Neural cell (in vitro differentiated cells): Measurements from ENCODE around the gene ZNF276. TPM values are rescaled to one million over a fixed set of nuclear protein-coding genes. Genes with fewer than 3 reads are reported as not detected.

Source experiments
- H2AFZ ChIP-seq: fragments of 200-600, 300-800 bp; sonication (generic), shearing (Covaris generic); 2 replicates; pipeline ENCODE4 v1.6.0; 2014; ENCODE audit warnings: low read depth, mild to moderate bottlenecking, antibody characterized with exemption, low read length, moderate library complexity
- H3F3A ChIP-seq: fragments of 200-600 bp; shearing (Covaris generic); 2 replicates; pipeline ENCODE4 v1.6.1; 2016; ENCODE audit warnings: mild to moderate bottlenecking, moderate library complexity, mixed read lengths, antibody characterized with exemption, low read length; ENCODE audit not compliant: insufficient read depth, poor library complexity, severe bottlenecking
- H3K27ac ChIP-seq: fragments of 200-600, 300-800 bp; sonication (generic), shearing (Covaris generic); 2 replicates; pipeline ENCODE4 v1.5.1; 2014; ENCODE audit warnings: mild to moderate bottlenecking, low read length, moderate library complexity
- H3K27me3 ChIP-seq: fragments of 300-800, 200-600 bp; sonication (generic), shearing (Covaris generic); 2 replicates; pipeline ENCODE4 v1.6.0; 2014; ENCODE audit warnings: mild to moderate bottlenecking, low read depth, low read length, moderate library complexity; ENCODE audit not compliant: insufficient read depth
- H3K36me3 ChIP-seq: fragments of 300-800, 200-600 bp; sonication (generic), shearing (Covaris generic); 2 replicates; pipeline ENCODE4 v1.5.1; 2014; ENCODE audit warnings: mild to moderate bottlenecking, antibody characterized with exemption, low read length, moderate library complexity; ENCODE audit not compliant: insufficient read depth
- H3K4me2 ChIP-seq: fragments of 300-800, 200-600 bp; sonication (generic), shearing (Covaris generic); 2 replicates; pipeline ENCODE4 v1.6.0; 2014; ENCODE audit warnings: mild to moderate bottlenecking, low read length
- H3K4me3 ChIP-seq: fragments of 300-800, 200-600 bp; sonication (generic), shearing (Covaris generic); 2 replicates; pipeline ENCODE4 v1.5.1; 2014; ENCODE audit warnings: mild to moderate bottlenecking, low read length, moderate library complexity
- H3K79me2 ChIP-seq: fragments of 200-600 bp; shearing (Covaris generic); replicated peaks from 2 replicates; pipeline ENCODE4 v1.6.0; 2014; ENCODE audit warnings: mild to moderate bottlenecking, low read length, moderate library complexity; ENCODE audit not compliant: insufficient read depth
- H3K9ac ChIP-seq: fragments of 300-800, 200-600 bp; sonication (generic), shearing (Covaris generic); 2 replicates; pipeline ENCODE4 v1.6.1; 2016; ENCODE audit warnings: mild to moderate bottlenecking, low read length, mixed read lengths
- H3K9me2 ChIP-seq: fragments of 200-600 bp; shearing (Covaris generic); 2 replicates; pipeline ENCODE4 v1.6.1; 2016; ENCODE audit warnings: mild to moderate bottlenecking, low read length, mixed read lengths; ENCODE audit not compliant: insufficient read depth
- H3K9me3 ChIP-seq: fragments of 200-600, 300-800 bp; sonication (generic), shearing (Covaris generic); 2 replicates; pipeline ENCODE4 v1.6.1; 2016; ENCODE audit warnings: mild to moderate bottlenecking, mixed run types, low read length, moderate library complexity, mixed read lengths
- H4K20me1 ChIP-seq: fragments of 200-600 bp; shearing (Covaris generic); 2 replicates; pipeline ENCODE4 v1.6.1; 2016; ENCODE audit warnings: mild to moderate bottlenecking, mixed run types; ENCODE audit not compliant: insufficient read depth
- CTCF ChIP-seq: fragments of 450-650 bp; IDR thresholded peaks from 2 replicates; pipeline ENCODE4 v1.5.1; 2014; ENCODE audit warnings: antibody characterized with exemption, mild to moderate bottlenecking, moderate library complexity; ENCODE audit not compliant: poor library complexity, severe bottlenecking
- EP300 ChIP-seq: fragments of 450-650 bp; conservative IDR thresholded peaks from 2 replicates; pipeline ENCODE4 v1.6.1; 2014; ENCODE audit warnings: antibody characterized with exemption, mild to moderate bottlenecking, moderate library complexity; ENCODE audit not compliant: poor library complexity, severe bottlenecking
- EZH2 ChIP-seq: fragments of 200-600, 300-800 bp; shearing (Covaris generic), sonication (generic); IDR thresholded peaks from 2 replicates; pipeline ENCODE4 v1.6.1; 2014; ENCODE audit warnings: antibody characterized with exemption, low read length, borderline replicate concordance, mild to moderate bottlenecking; ENCODE audit not compliant: insufficient read depth, poor library complexity, severe bottlenecking
- MXI1 ChIP-seq: fragments of 450-650 bp; conservative IDR thresholded peaks from 2 replicates; pipeline ENCODE4 v1.6.1; 2014; ENCODE audit warnings: antibody characterized with exemption, mild to moderate bottlenecking; ENCODE audit not compliant: poor library complexity, severe bottlenecking
- POLR2AphosphoS5 ChIP-seq: IDR thresholded peaks from 2 replicates; pipeline ENCODE4 v1.6.1; 2012
- RAD21 ChIP-seq: fragments of 450-650 bp; conservative IDR thresholded peaks from 2 replicates; pipeline ENCODE4 v1.6.1; 2014; ENCODE audit warnings: antibody characterized with exemption, mild to moderate bottlenecking, moderate library complexity
- REST ChIP-seq: IDR thresholded peaks from 2 replicates; pipeline ENCODE4 v1.6.1; 2012; ENCODE audit warnings: borderline replicate concordance
- SMC3 ChIP-seq: fragments of 450-650 bp; conservative IDR thresholded peaks from 2 replicates; pipeline ENCODE4 v1.6.1; 2014; ENCODE audit warnings: antibody characterized with exemption, mild to moderate bottlenecking, moderate library complexity; ENCODE audit not compliant: poor library complexity
- TAF1 ChIP-seq: IDR thresholded peaks from 2 replicates; pipeline ENCODE4 v1.6.1; 2012; ENCODE audit warnings: low read depth
- polyA plus RNA-seq: library from polyadenylated mRNA; depleted of rRNA; stranded (reverse); fragments of >200 nt; gene quantifications from 2 replicates; pipeline ENCODE4 v1.2.3, GENCODE V29; 2014

ZNF276 gene
- polyA plus RNA-seq, 1 donor from 2014 or later, result 35.4 TPM

GRCh38 chr16:89710709-89711564 lies 10.4 kb upstream of the ZNF276 start:
- no peaks in the 10 kb centered on the region for H4K20me1 ChIP-seq
- no peaks in the 10 kb centered on the region for H3K9me3 ChIP-seq
- no peak overlapping the region for H3K4me2 ChIP-seq
- no peak overlapping the region for H3K27ac ChIP-seq
- no peaks in the 10 kb centered on the region for H3K9me2 ChIP-seq
- no peaks in the 10 kb centered on the region for H3K36me3 ChIP-seq
- H3K9ac ChIP-seq, result no peak overlapping the region
- H3K79me2 ChIP-seq, result no peaks in the 10 kb centered on the region
- no peak overlapping the region for H2AFZ ChIP-seq
- no peaks in the 10 kb centered on the region for H3F3A ChIP-seq
- H3K27me3 ChIP-seq, result no peaks in the 10 kb centered on the region
- H3K4me3 ChIP-seq, result no peak overlapping the region
- no peak for TF ChIP-seq MXI1
- TF ChIP-seq EP300, result no peak
- TF ChIP-seq EZH2, result no peak
- TF ChIP-seq RAD21, result no peak
- TF ChIP-seq POLR2AphosphoS5, result no peak
- no peak for TF ChIP-seq SMC3

- H3K4me3 ChIP-seq, result no peak overlapping the region
- no peaks in the 10 kb centered on the region for H4K20me1 ChIP-seq
- H3K36me3 ChIP-seq, result no peaks in the 10 kb centered on the region
- no peak overlapping the region for H2AFZ ChIP-seq
- no peak overlapping the region for H3K4me2 ChIP-seq
- H3F3A ChIP-seq, result no peaks in the 10 kb centered on the region
- no peak overlapping the region for H3K9ac ChIP-seq
- H3K27me3 ChIP-seq, result no peaks in the 10 kb centered on the region
- no peak overlapping the region for H3K27ac ChIP-seq
- H3K9me3 ChIP-seq, result no peaks in the 10 kb centered on the region
- no peaks in the 10 kb centered on the region for H3K9me2 ChIP-seq
- no peaks in the 10 kb centered on the region for H3K79me2 ChIP-seq
- TF ChIP-seq POLR2AphosphoS5, result no peak
- no peak for TF ChIP-seq EP300
- TF ChIP-seq EZH2, result no peak
- TF ChIP-seq REST, result no peak
- TF ChIP-seq TAF1, result no peak
- TF ChIP-seq SMC3, result no peak
- TF ChIP-seq MXI1, result no peak
- no peak for TF ChIP-seq CTCF
- TF ChIP-seq RAD21, result no peak
These were observed 9.6 kb upstream of the ZNF276 start for GRCh38 chr16:89711601-89712273.
